GM18907 (cell line): Measurements from ENCODE around the gene CHIC1.

Experiments
- ATAC-seq: cut with Tn5 transposase; IDR thresholded peaks from one replicate; pipeline ENCODE4 v1.9.1; 2021; ENCODE audit warnings: mild to moderate bottlenecking, moderate library complexity; ENCODE audit not compliant: unreplicated experiment

Gene CHIC1

DNA sequence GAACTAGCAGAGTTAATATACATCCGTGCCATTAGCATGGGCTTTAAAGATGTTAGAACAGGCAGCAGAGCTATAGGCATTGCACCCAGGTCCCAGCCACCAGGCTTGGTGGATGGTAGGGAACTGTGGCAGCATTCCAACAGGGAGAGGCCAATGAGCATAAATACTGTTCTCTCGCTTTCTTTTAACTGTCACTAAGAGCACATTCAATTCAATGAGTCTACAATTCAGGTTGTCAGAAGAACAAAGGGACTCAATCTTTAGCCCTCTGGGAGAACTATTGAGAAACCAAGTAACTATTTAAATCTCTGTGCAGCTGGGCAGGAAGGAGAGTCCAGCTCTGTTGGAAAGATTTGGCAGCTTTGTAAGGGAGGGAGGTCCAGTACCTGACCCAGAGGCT lies 165.6 kb downstream of the CHIC1 start:
- no peak for ATAC-seq
